CD4-positive, alpha-beta T cell treated with Interleukin-17A for 4 hours (primary cell): ENCODE measurements around the gene ARHGAP25.

ENCODE experiments used
- DNase-seq: peaks from one replicate; pipeline ENCODE4 v3.0.0-alpha.2; 2020; ENCODE audit warnings: mixed read lengths

ARHGAP25 gene

GRCh38 chr2:68744366-68744912 lies 9.8 kb downstream of the ARHGAP25 start:
- no peak for DNase-seq

- peak; percentile 13 for DNase-seq
Observed at GRCh38 chr2:68745006-68745405, 10.4 kb downstream of the ARHGAP25 start.

- DNase-seq, result no peak
Observed at GRCh38 chr2:68746408-68746807, 11.8 kb downstream of the ARHGAP25 start.

GRCh38 chr2:68747413-68747812 lies 12.8 kb downstream of the ARHGAP25 start:
- DNase-seq, result no peak

GRCh38 chr2:68747900-68748299 lies 13.3 kb downstream of the ARHGAP25 start:
- no peak for DNase-seq

GRCh38 chr2:68748568-68748967 lies 14.0 kb downstream of the ARHGAP25 start:
- DNase-seq, result no peak

- no peak for DNase-seq
Observed at GRCh38 chr2:68749345-68749744, 14.7 kb downstream of the ARHGAP25 start.

GRCh38 chr2:68750592-68751396 lies 16.2 kb downstream of the ARHGAP25 start:
- DNase-seq, result no peak

- DNase-seq, result peak; percentile 96
Observed at GRCh38 chr2:68751397-68752339, 17.1 kb downstream of the ARHGAP25 start.

GRCh38 chr2:68753318-68753717 lies 18.7 kb downstream of the ARHGAP25 start:
- DNase-seq, result peak; percentile 48

- no peak for DNase-seq
Observed at GRCh38 chr2:68755071-68755470, 20.5 kb downstream of the ARHGAP25 start.

GRCh38 chr2:68756178-68756577 lies 21.6 kb downstream of the ARHGAP25 start:
- no peak for DNase-seq

GRCh38 chr2:68757081-68757480 lies 22.5 kb downstream of the ARHGAP25 start:
- no peak for DNase-seq

- no peak for DNase-seq
Observed at GRCh38 chr2:68762100-68762499, 27.5 kb downstream of the ARHGAP25 start.

- peak; percentile 13 for DNase-seq
Observed at GRCh38 chr2:68762665-68763064, 28.1 kb downstream of the ARHGAP25 start.

- DNase-seq, result peak; percentile 7
Observed at GRCh38 chr2:68764041-68764805, 29.6 kb downstream of the ARHGAP25 start.

- no peak for DNase-seq
Observed at GRCh38 chr2:68764806-68765311, 30.2 kb downstream of the ARHGAP25 start.

GRCh38 chr2:68765739-68766375 lies 31.2 kb downstream of the ARHGAP25 start:
- DNase-seq, result peak; percentile 38

- peak; percentile 79 for DNase-seq
Observed at GRCh38 chr2:68766376-68766845, 31.8 kb downstream of the ARHGAP25 start.

- DNase-seq, result peak; percentile 75
Observed at GRCh38 chr2:68767031-68767961, 32.7 kb downstream of the ARHGAP25 start.

GRCh38 chr2:68767996-68768395 lies 33.4 kb downstream of the ARHGAP25 start:
- DNase-seq, result no peak
